GM13977 (cell line): ENCODE data around the gene COX5B.
A peak's percentile ranks its signal among the peaks of the same experiment; 100 is the strongest.
"Not testable (repeated sequence)": the region's sequence is repeated elsewhere in the genome, so short reads cannot be mapped to it uniquely, and the experiment has no call there.

ENCODE experiments used
- DNase-seq: peaks from one replicate; pipeline ENCODE4 v3.0.0; 2012; ENCODE audit warnings: low spot score
- in situ Hi-C: fragments of 300-500 bp; cut with MboI; formaldehyde crosslinking; loops from one replicate; pipeline ENCODE4 v1.12.0; 2022; ENCODE audit warnings: low sequenced_read_pairs, low pct_unique_long_range_greater_than_20kb, mixed read lengths, inconsistent platforms; ENCODE audit not compliant: unreplicated experiment
- TF ChIP-seq, protein P1 (sequence below): IDR thresholded peaks from 2 replicates; pipeline ENCODE4 v1.5.1; 2012; ENCODE audit warnings: mild to moderate bottlenecking, control low read depth; ENCODE audit not compliant: insufficient read depth; ENCODE audit errors: extremely low read depth, missing control alignments

Gene COX5B

DNA sequence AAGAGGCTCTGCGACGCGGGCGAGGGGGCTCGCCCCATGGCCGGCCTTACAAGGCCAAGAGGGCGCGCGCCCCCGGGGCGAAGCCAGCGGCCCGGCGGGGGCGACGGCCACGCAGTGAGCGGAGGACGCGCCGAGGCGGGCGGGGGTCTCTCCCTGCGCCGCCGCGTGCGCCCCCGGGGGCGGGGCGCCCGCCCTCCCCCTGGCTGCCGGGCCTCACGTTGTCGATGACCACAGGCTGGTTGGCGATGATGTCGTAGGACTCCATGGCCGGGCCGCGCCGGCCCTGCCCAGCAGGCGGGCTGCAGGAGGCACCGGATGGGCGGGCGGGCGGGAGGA, 17.7 kb downstream of the COX5B start:
- in situ Hi-C loops, result loop anchor here (25.0 kb wide), 1 partner anchor 1601 kb away; no protein-coding TSS in a partner anchor
- TF ChIP-seq, protein P1, sequence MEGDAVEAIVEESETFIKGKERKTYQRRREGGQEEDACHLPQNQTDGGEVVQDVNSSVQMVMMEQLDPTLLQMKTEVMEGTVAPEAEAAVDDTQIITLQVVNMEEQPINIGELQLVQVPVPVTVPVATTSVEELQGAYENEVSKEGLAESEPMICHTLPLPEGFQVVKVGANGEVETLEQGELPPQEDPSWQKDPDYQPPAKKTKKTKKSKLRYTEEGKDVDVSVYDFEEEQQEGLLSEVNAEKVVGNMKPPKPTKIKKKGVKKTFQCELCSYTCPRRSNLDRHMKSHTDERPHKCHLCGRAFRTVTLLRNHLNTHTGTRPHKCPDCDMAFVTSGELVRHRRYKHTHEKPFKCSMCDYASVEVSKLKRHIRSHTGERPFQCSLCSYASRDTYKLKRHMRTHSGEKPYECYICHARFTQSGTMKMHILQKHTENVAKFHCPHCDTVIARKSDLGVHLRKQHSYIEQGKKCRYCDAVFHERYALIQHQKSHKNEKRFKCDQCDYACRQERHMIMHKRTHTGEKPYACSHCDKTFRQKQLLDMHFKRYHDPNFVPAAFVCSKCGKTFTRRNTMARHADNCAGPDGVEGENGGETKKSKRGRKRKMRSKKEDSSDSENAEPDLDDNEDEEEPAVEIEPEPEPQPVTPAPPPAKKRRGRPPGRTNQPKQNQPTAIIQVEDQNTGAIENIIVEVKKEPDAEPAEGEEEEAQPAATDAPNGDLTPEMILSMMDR, result no peak

DNA sequence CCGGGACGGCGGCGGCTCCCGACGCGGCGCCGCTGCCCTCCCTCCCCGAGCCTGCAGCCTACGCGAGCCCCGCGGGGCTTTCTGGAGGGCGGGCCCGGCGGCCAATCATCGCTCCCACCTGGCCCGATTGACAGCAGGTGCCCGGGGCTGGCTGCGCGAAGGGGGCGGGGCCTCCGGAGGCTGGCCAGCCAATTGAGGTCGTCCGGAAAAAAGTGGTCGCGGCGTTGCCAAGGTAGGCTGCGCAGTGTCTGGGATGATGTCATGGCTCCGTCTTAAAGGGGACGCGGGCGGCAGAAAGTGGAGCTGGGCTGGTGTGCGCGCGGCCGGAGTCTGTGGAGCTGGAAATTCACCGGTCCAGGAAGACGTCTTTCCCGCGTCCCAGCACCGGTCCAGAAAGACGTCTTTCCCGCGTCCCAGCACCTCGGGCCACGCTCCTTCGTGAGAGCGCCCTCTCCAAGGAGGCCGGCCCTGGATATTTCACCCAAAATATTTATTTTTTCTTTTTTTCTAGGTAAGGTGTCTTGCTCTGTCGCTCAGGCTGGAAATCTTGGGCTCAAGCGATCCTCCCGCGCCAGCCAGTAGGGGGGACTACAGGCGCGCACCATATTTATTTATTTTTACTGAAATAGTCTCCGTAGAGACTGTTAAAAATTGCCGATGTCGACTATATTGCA, 18.2 kb downstream of the COX5B start, which contains the start of gene ACTR1B:
Gene ACTR1B (minus strand): TSS at position 83 of the 674 bp plus-strand sequence. CDS start 154 bp downstream, outside the sequence.
- in situ Hi-C loops, result loop anchor here (25.0 kb wide), 1 partner anchor 1602 kb away; no protein-coding TSS in a partner anchor
- peak; percentile 99 for DNase-seq
- TF ChIP-seq, protein P1, result peak; percentile 56

More for the DNA sequence above, 17.7 kb downstream of the COX5B start:
- DNase-seq, result no peak

DNA sequence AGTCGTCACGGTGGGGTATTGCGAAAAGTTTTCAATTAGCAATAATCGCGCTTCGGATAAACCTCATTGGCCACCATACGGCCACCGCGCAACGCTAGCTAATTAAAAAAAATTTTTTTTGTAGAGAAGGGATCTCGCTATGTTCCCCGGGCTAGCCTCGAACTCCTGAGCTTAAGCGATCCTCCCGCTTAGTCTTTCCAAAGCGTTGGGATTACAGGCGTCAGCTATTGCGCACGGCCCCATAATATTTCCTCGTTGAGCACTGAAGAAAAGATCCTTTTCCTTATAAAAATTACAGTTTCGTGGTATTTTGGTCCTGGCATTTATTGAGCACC, 18.7 kb downstream of the COX5B start:
- no peak for DNase-seq
- in situ Hi-C loops, result loop anchor here (25.0 kb wide), 1 partner anchor 1602 kb away; no protein-coding TSS in a partner anchor
- TF ChIP-seq, protein P1, result no peak

DNA sequence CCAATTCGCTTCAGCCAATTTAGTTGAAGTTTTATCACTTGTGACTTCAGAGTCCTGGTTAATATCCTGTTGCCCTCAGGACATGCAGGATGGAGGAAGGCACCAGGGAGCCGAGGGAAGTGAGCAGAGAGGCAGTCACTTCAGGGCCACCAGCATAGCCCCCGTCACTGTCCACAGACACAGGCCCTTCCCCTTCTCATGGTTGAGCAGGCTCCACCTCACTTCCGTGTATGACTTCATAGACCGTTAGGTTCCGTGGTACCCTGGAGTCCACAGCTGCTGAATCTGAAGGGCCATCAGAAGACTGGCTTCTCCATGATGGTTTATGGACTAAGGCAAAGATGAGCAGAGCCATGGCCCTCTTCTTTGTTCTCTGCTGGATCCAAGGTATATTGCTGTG, 23.6 kb downstream of the COX5B start, which contains the start of gene C2orf92:
Gene C2orf92 (plus strand): TSS at position 266 of the 400 bp plus-strand sequence. CDS start 76 bp downstream, at position 342.
- DNase-seq, result no peak
- TF ChIP-seq, protein P1, result no peak
- in situ Hi-C loops, result loop anchor here (25.0 kb wide), 1 partner anchor 1607 kb away; no protein-coding TSS in a partner anchor

DNA sequence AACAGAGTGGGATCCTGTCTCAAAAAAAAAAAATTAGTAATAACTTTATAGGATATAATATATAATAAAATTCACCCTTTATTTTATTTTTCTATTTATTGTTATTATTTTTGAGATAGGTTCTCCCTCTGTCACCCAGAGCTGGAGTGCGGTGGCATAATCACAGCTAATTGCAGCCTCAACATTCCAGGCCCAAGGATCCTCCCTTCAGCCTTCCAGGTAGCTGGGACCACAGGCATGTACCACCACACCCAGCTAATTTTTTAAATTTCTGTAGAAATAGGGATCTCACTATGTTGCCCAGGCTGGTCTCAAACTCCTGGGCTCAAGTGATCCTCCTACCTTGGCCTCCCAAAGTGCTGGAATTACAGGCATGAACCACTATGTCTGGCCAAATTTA, 24.6 kb downstream of the COX5B start:
- TF ChIP-seq, protein P1, result no peak
- in situ Hi-C loops, result loop anchor here (25.0 kb wide), 1 partner anchor 1608 kb away; no protein-coding TSS in a partner anchor
- DNase-seq, result no peak

DNA sequence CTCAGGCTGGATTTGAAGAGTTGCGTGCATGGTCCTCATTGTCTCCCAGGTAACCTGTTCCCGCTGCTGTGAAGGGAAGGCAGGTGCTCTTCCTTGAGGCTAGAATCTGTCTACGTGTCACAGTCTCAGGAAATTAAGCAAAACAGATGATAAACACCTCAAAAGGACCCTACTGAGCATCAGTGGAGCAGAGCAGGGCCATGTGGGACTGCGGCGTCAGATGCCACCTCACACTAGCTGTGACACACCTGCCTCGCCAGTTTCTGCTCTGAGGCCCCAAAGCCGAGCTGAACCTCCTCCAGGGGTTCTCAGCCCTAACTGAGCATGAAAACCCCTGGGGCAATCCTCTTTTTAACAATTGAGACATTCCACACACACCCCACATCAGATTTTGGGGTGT, 25.7 kb downstream of the COX5B start:
- DNase-seq, result no peak
- in situ Hi-C loops, result loop anchor here (25.0 kb wide), 1 partner anchor 1609 kb away; no protein-coding TSS in a partner anchor
- TF ChIP-seq, protein P1, result no peak

DNA sequence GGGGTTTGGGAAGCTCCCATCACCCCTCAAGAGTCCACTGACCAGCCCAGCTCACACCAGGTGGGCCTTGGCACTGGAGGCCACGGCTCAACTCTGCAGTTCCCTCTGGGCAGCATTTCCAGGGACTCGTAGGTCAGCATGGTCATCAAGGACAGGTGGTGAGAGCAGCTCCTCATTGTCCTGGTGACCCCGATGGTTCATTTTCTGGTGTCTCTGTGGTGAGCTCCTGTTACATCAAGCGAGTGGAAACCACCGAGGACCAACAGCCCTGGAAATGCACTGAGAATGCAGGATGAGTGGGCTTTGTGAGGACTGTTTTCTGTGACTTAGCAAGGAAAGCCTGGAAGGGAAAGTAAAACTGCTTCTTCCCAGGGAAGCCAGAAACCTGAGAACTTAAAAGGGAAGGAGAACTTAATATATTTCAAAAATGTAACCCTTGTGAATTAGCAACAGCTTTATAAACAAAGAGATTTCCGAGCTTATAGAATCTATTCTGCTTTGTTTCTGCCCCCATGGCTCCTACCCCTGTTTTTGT, 26.8 kb downstream of the COX5B start:
- not testable (repeated sequence) for DNase-seq
- in situ Hi-C loops, result loop anchor here (25.0 kb wide), 1 partner anchor 1610 kb away; no protein-coding TSS in a partner anchor
